CD8-positive, alpha-beta memory T cell (primary cell): ENCODE data around the gene MCTP2. TPM values are rescaled to one million over a fixed set of nuclear protein-coding genes. Genes with fewer than 3 reads are reported as not detected.
A peak's percentile ranks its signal among the peaks of the same experiment; 100 is the strongest.

Experiments used
- CTCF ChIA-PET: fragments of 350-600 bp; sonication (Branson Sonifier 250); formaldehyde crosslinking; loops from one replicate; lab custom pipeline; 2021; ENCODE audit warnings: antibody characterized with exemption; lab: Charles Lee
- POLR2A ChIA-PET: fragments of 350-600 bp; sonication (Branson Sonifier 250); formaldehyde crosslinking; loops from one replicate; lab custom pipeline; 2021; ENCODE audit warnings: antibody characterized with exemption; lab: Charles Lee
- DNase-seq, 5 donors: peaks; one replicate each; pipeline versions ENCODE4 v3.0.0 to v3.0.0-alpha.2; 2020 to 2022; ENCODE audit warnings: mixed read lengths in 1 of 5
- H3K27ac ChIP-seq: one replicate; pipeline ENCODE4 v1.7.0; 2013; ENCODE audit warnings: low read depth, mild to moderate bottlenecking, low read length, moderate library complexity
- H3K27me3 ChIP-seq: 2 replicates; pipeline ENCODE4 v1.7.0; 2013; ENCODE audit warnings: low read length, mild to moderate bottlenecking; ENCODE audit not compliant: insufficient read depth, poor library complexity, severe bottlenecking
- H3K36me3 ChIP-seq: 2 replicates; pipeline ENCODE4 v1.7.0; 2013; ENCODE audit warnings: mild to moderate bottlenecking, low read length, moderate library complexity; ENCODE audit not compliant: insufficient read depth
- H3K4me1 ChIP-seq: 2 replicates; pipeline ENCODE4 v1.7.0; 2013; ENCODE audit warnings: mild to moderate bottlenecking, low read length, moderate library complexity; ENCODE audit not compliant: insufficient read depth
- H3K4me3 ChIP-seq: 2 replicates; pipeline ENCODE4 v1.7.0; 2013; ENCODE audit warnings: mild to moderate bottlenecking, low read length
- H3K9me3 ChIP-seq: 2 replicates; pipeline ENCODE4 v1.7.0; 2013; ENCODE audit warnings: mild to moderate bottlenecking, low read length
- H3K27ac Mint-ChIP-seq, 8 donors: one replicate each; pipeline ENCODE4 v1.8.0; 2020 to 2021; ENCODE audit warnings: mixed read lengths in 8 of 8, mild to moderate bottlenecking in 6 of 8, inconsistent platforms in 3 of 8, moderate library complexity in 3 of 8
- H3K27me3 Mint-ChIP-seq, 2 donors: one replicate each; pipeline ENCODE4 v1.8.0; 2020 to 2021; ENCODE audit warnings: mixed read lengths in 2 of 2, mild to moderate bottlenecking in 1 of 2, moderate library complexity in 1 of 2
- H3K36me3 Mint-ChIP-seq, 3 donors: one replicate each; pipeline ENCODE4 v1.8.0; 2020 to 2021; ENCODE audit warnings: mixed read lengths in 3 of 3, inconsistent platforms in 1 of 3, mild to moderate bottlenecking in 1 of 3
- H3K4me1 Mint-ChIP-seq, 3 donors: one replicate each; pipeline ENCODE4 v1.8.0; 2020 to 2021; ENCODE audit warnings: mixed read lengths in 3 of 3, inconsistent platforms in 1 of 3, mild to moderate bottlenecking in 1 of 3
- H3K4me3 Mint-ChIP-seq, 7 donors: one replicate each; pipeline ENCODE4 v1.8.0; 2020 to 2021; ENCODE audit warnings: mixed read lengths in 7 of 7, mild to moderate bottlenecking in 6 of 7, moderate library complexity in 4 of 7, inconsistent platforms in 2 of 7
- H3K9me3 Mint-ChIP-seq, 5 donors: one replicate each; pipeline ENCODE4 v1.8.0; 2020 to 2022; ENCODE audit warnings: mixed read lengths in 5 of 5, mild to moderate bottlenecking in 3 of 5, moderate library complexity in 2 of 5, inconsistent platforms in 1 of 5
- polyA plus RNA-seq: library from polyadenylated mRNA; unstranded; fragments of 300-500 nt; fragmentation: Illumina TruSeq; gene quantifications from one replicate; pipeline ENCODE4 v1.2.3, GENCODE V29; 2021
- total RNA-seq, 2 experiments: library from RNA; stranded (reverse); gene quantifications; one replicate each; pipeline ENCODE4 v1.2.3, GENCODE V29; 2021

Gene MCTP2
- total and polyA plus RNA-seq, 3 experiments from 2014 or later = 13.6 to 17.0 (median 16.5) TPM

- Histone ChIP-seq H3K36me3 (no peaks in the 10 kb centered on the region), H3K9me3 (no peaks in the 10 kb centered on the region), H3K27me3 (no peaks in the 10 kb centered on the region), H3K4me1 (peaks cover 32% of the 10 kb centered on the region), H3K27ac (peak overlapping the region; percentile 28), H3K4me3 (peak overlapping the region; percentile 94)
- ChIA-PET CTCF (interaction anchor here (0.7 to 5.9 kb wide), 7 partner anchors 9 to 94 kb away, joined by 3 to 50 read pairs (median 3); no protein-coding TSS in a partner anchor), POLR2A (interaction anchor here (0.5 to 1.7 kb wide), 5 partner anchors 11 to 94 kb away, joined by 3 to 7 read pairs (median 3); no protein-coding TSS in a partner anchor)
- Mint-ChIP-seq H3K4me1 (peaks cover 53 to 61% (median 57%) of the 10 kb centered on the region in 3 donors), H3K36me3 (peaks cover 0 to 4% (median 0%) of the 10 kb centered on the region in 3 donors), H3K27me3 (no peaks in the 10 kb centered on the region), H3K27ac (peak overlapping the region; percentile 85 to 99 (median 98)), H3K9me3 (no peaks in the 10 kb centered on the region), H3K4me3 (peak overlapping the region; percentile 92 to 99 (median 96))
- DNase-seq = peak; percentile 28 to 80 (median 59)
Measured at GRCh38 chr15:94229591-94230369, 1.6 kb upstream of the MCTP2 start.

GRCh38 chr15:94230431-94230882, 904 bp upstream of the MCTP2 start:
- Mint-ChIP-seq H3K27ac (peak overlapping the region; percentile 85 to 99 (median 98)), H3K27me3 (no peaks in the 10 kb centered on the region), H3K4me1 (peaks cover 53 to 68% (median 64%) of the 10 kb centered on the region in 3 donors), H3K4me3 (peak overlapping the region; percentile 92 to 99 (median 96)), H3K36me3 (peaks cover 0 to 4% (median 0%) of the 10 kb centered on the region in 3 donors), H3K9me3 (no peaks in the 10 kb centered on the region)
- POLR2A ChIA-PET = interaction anchor here (0.8 to 1.7 kb wide), 5 partner anchors 10 to 93 kb away, joined by 3 to 7 read pairs (median 4); no protein-coding TSS in a partner anchor
- H3K4me1 ChIP-seq = peaks cover 32% of the 10 kb centered on the region
- no peaks in the 10 kb centered on the region for H3K36me3 ChIP-seq
- H3K27ac ChIP-seq = peak overlapping the region; percentile 85
- DNase-seq = no peak
- H3K9me3 ChIP-seq = no peaks in the 10 kb centered on the region
- CTCF ChIA-PET = interaction anchor here (0.8 to 5.9 kb wide), 10 partner anchors 8 to 93 kb away, joined by 3 to 50 read pairs (median 4); no protein-coding TSS in a partner anchor
- no peaks in the 10 kb centered on the region for H3K27me3 ChIP-seq
- peak overlapping the region; percentile 94 for H3K4me3 ChIP-seq

- H3K27me3 ChIP-seq = no peaks in the 10 kb centered on the region
- peaks cover 32% of the 10 kb centered on the region for H3K4me1 ChIP-seq
- no peak overlapping the region for H3K27ac ChIP-seq
- H3K4me3 Mint-ChIP-seq = peak overlapping the region; percentile 92 to 99 (median 96)
- H3K9me3 ChIP-seq = no peaks in the 10 kb centered on the region
- CTCF ChIA-PET = interaction anchor here (1.3 to 5.9 kb wide), 7 partner anchors 9 to 92 kb away, joined by 3 to 50 read pairs (median 6); no protein-coding TSS in a partner anchor
- peaks cover 0 to 4% (median 0%) of the 10 kb centered on the region in 3 donors for H3K36me3 Mint-ChIP-seq
- POLR2A ChIA-PET = interaction anchor here (1.6 to 1.9 kb wide), 3 partner anchors 9 to 75 kb away, joined by 4 to 10 read pairs (median 7); no protein-coding TSS in a partner anchor
- DNase-seq = peak in 1 of 5 donors; percentile 6
- peaks cover 66 to 82% (median 78%) of the 10 kb centered on the region in 3 donors for H3K4me1 Mint-ChIP-seq
- H3K4me3 ChIP-seq = peak overlapping the region; percentile 94
- no peaks in the 10 kb centered on the region for H3K9me3 Mint-ChIP-seq
- H3K27me3 Mint-ChIP-seq = no peaks in the 10 kb centered on the region
- H3K27ac Mint-ChIP-seq = peak overlapping the region; percentile 78 to 99 (median 90)
- H3K36me3 ChIP-seq = no peaks in the 10 kb centered on the region
Measured at GRCh38 chr15:94231723-94232468, 535 bp downstream of the MCTP2 start.

- Histone ChIP-seq H3K9me3 (no peaks in the 10 kb centered on the region), H3K27me3 (no peaks in the 10 kb centered on the region), H3K36me3 (no peaks in the 10 kb centered on the region), H3K27ac (no peak overlapping the region), H3K4me1 (peaks cover 32% of the 10 kb centered on the region), H3K4me3 (no peak overlapping the region)
- POLR2A ChIA-PET = no interaction called here
- Mint-ChIP-seq H3K4me3 (peak overlapping the region in 6 of 7 donors; percentile 11 to 99 (median 50)), H3K36me3 (peaks cover 0 to 4% (median 0%) of the 10 kb centered on the region in 3 donors), H3K9me3 (no peaks in the 10 kb centered on the region), H3K27ac (peak overlapping the region in 5 of 8 donors; percentile 9 to 98 (median 14)), H3K27me3 (no peaks in the 10 kb centered on the region), H3K4me1 (peaks cover 74 to 93% (median 89%) of the 10 kb centered on the region in 3 donors)
- CTCF ChIA-PET = interaction anchor here (5.9 kb wide), 1 partner anchor 90 kb away, joined by 50 read pairs; no protein-coding TSS in a partner anchor
- no peak for DNase-seq
Measured at GRCh38 chr15:94233441-94233840, 2.1 kb downstream of the MCTP2 start.

GRCh38 chr15:94234300-94234699, 2.9 kb downstream of the MCTP2 start:
- Mint-ChIP-seq H3K27me3 (no peaks in the 10 kb centered on the region), H3K4me1 (peaks cover 74 to 93% (median 88%) of the 10 kb centered on the region in 3 donors), H3K4me3 (peak overlapping the region in 1 of 7 donors; percentile 12), H3K9me3 (no peaks in the 10 kb centered on the region), H3K36me3 (peaks cover 0 to 4% (median 0%) of the 10 kb centered on the region in 3 donors), H3K27ac (peak overlapping the region in 7 of 8 donors; percentile 1 to 98 (median 66))
- ChIA-PET POLR2A (no interaction called here), CTCF (interaction anchor here (0.7 to 5.9 kb wide), 2 partner anchors 86 to 89 kb away, joined by 3 to 50 read pairs; no protein-coding TSS in a partner anchor)
- Histone ChIP-seq H3K4me3 (no peak overlapping the region), H3K9me3 (no peaks in the 10 kb centered on the region), H3K27me3 (no peaks in the 10 kb centered on the region), H3K36me3 (no peaks in the 10 kb centered on the region), H3K4me1 (peaks cover 33% of the 10 kb centered on the region), H3K27ac (no peak overlapping the region)
- no peak for DNase-seq

GRCh38 chr15:94235041-94235440, 3.7 kb downstream of the MCTP2 start:
- no peaks in the 10 kb centered on the region for H3K27me3 ChIP-seq
- no peaks in the 10 kb centered on the region for H3K27me3 Mint-ChIP-seq
- CTCF ChIA-PET = no interaction called here
- peaks cover 0 to 4% (median 0%) of the 10 kb centered on the region in 3 donors for H3K36me3 Mint-ChIP-seq
- no peak for DNase-seq
- H3K4me1 ChIP-seq = peaks cover 26% of the 10 kb centered on the region
- no peaks in the 10 kb centered on the region for H3K9me3 Mint-ChIP-seq
- peak overlapping the region in 1 of 7 donors; percentile 68 for H3K4me3 Mint-ChIP-seq
- peaks cover 74 to 93% (median 88%) of the 10 kb centered on the region in 3 donors for H3K4me1 Mint-ChIP-seq
- H3K36me3 ChIP-seq = no peaks in the 10 kb centered on the region
- H3K27ac Mint-ChIP-seq = peak overlapping the region in 1 of 8 donors; percentile 31
- no peak overlapping the region for H3K27ac ChIP-seq
- H3K9me3 ChIP-seq = no peaks in the 10 kb centered on the region
- H3K4me3 ChIP-seq = no peak overlapping the region
- POLR2A ChIA-PET = interaction anchor here (0.7 kb wide), 1 partner anchor 12 kb away, joined by 3 read pairs; no protein-coding TSS in a partner anchor

- POLR2A ChIA-PET = interaction anchor here (0.7 kb wide), 1 partner anchor 13 kb away, joined by 3 read pairs; no protein-coding TSS in a partner anchor
- peak overlapping the region in 2 of 7 donors; percentile 23 to 68 for H3K4me3 Mint-ChIP-seq
- H3K27ac Mint-ChIP-seq = peak overlapping the region in 5 of 8 donors; percentile 34 to 88 (median 51)
- Histone ChIP-seq H3K27ac (no peak overlapping the region), H3K4me3 (no peak overlapping the region), H3K9me3 (no peaks in the 10 kb centered on the region), H3K36me3 (no peaks in the 10 kb centered on the region), H3K4me1 (peaks cover 20% of the 10 kb centered on the region), H3K27me3 (no peaks in the 10 kb centered on the region)
- H3K27me3 Mint-ChIP-seq = no peaks in the 10 kb centered on the region
- peaks cover 0 to 4% (median 0%) of the 10 kb centered on the region in 3 donors for H3K36me3 Mint-ChIP-seq
- H3K9me3 Mint-ChIP-seq = no peaks in the 10 kb centered on the region
- peaks cover 71 to 93% (median 88%) of the 10 kb centered on the region in 3 donors for H3K4me1 Mint-ChIP-seq
- CTCF ChIA-PET = no interaction called here
- no peak for DNase-seq
Measured at GRCh38 chr15:94235646-94236045, 4.3 kb downstream of the MCTP2 start.
